ENCODE measurements around the gene CHCHD3. TPM values are rescaled to one million over a fixed set of nuclear protein-coding genes. Genes with fewer than 3 reads are reported as not detected.

The CHCHD3 gene
- total and polyA plus RNA-seq, 9 of the 15 experiments (the other 6 are each of a cell fraction or from before 2014, with no cell fraction given), result 66.2 to 279 (median 204) TPM

- no peak for TF ChIP-seq TFE3 (CRISPR knock-in tag; IDR thresholded peaks at IDR 0.05)
- no peak for TF ChIP-seq THRB (CRISPR knock-in tag; conservative IDR thresholded peaks at IDR 0.05)
- TF ChIP-seq ERF (CRISPR knock-in tag; IDR thresholded peaks at IDR 0.05), result no peak
- TF ChIP-seq ZNF79 (CRISPR knock-in tag; IDR thresholded peaks at IDR 0.05; ENCODE audit: low read depth), result no peak
- TF ChIP-seq CBX3 (IDR thresholded peaks at IDR 0.05; ENCODE audit: borderline replicate concordance in 1 of 2, low read length in 2 of 2), result no peak
- TF ChIP-seq JUN (IDR thresholded peaks at IDR 0.05; ENCODE audit: borderline replicate concordance, low read depth, low read length), result 0 out of 2 replicates have a peak, but pooled peaks have one; percentile 15
- TF ChIP-seq JUN (CRISPR knock-in tag; IDR thresholded peaks at IDR 0.05; ENCODE audit: borderline replicate concordance), result no peak
- TF ChIP-seq MEF2D (tag; conservative IDR thresholded peaks at IDR 0.05; ENCODE audit: low read depth), result no peak
- TF ChIP-seq FIP1L1 (IDR thresholded peaks at IDR 0.05; ENCODE audit: low read depth, low read length, poor library complexity, severe bottlenecking), result no peak
- TF ChIP-seq POLR2G (IDR thresholded peaks at IDR 0.05; ENCODE audit: low read depth, low read length), result no peak
- TF ChIP-seq ATF7 (IDR thresholded peaks at IDR 0.05), result no peak
- no peak for TF ChIP-seq BDP1 (IDR thresholded peaks at IDR 0.05; ENCODE audit: insufficient read depth, insufficient read length)
- TF ChIP-seq TOE1 (IDR thresholded peaks at IDR 0.05; ENCODE audit: borderline replicate concordance), result no peak
- no peak for TF ChIP-seq TOE1 (CRISPR knock-in tag; IDR thresholded peaks at IDR 0.05; ENCODE audit: borderline replicate concordance, low read depth)
- 0 out of 2 replicates have a peak, but pooled peaks have one; percentile 19 for TF ChIP-seq HES1 (IDR thresholded peaks at IDR 0.05; ENCODE audit: low read depth)
- TF ChIP-seq FOXA1 (IDR thresholded peaks at IDR 0.05; ENCODE audit: borderline replicate concordance), result no peak
- no peak for TF ChIP-seq ZNF224 (CRISPR knock-in tag; IDR thresholded peaks at IDR 0.05)
- TF ChIP-seq POLR2A (conservative IDR thresholded peaks at IDR 0.05), result no peak
- TF ChIP-seq SAFB2 (IDR thresholded peaks at IDR 0.05; ENCODE audit: borderline replicate concordance, low read depth, low read length, severe bottlenecking), result no peak
- no peak for TF ChIP-seq GABPB2 (CRISPR knock-in tag; conservative IDR thresholded peaks at IDR 0.05)
- TF ChIP-seq ZNF347 (CRISPR knock-in tag; IDR thresholded peaks at IDR 0.05; ENCODE audit: low read depth), result no peak
- no peak for TF ChIP-seq CREB5 (CRISPR knock-in tag; IDR thresholded peaks at IDR 0.05)
Observed at GRCh38 chr7:133121175-133121844, 39.4 kb upstream of the CHCHD3 start (continued).

Measured in K562 (cell line).